HG03469 (cell line): Measurements from ENCODE around the gene MB.
"Not testable (repeated sequence)": the region's sequence is repeated elsewhere in the genome, so short reads cannot be mapped to it uniquely, and the experiment has no call there.

Source experiments
- ATAC-seq: cut with Tn5 transposase; IDR thresholded peaks from one replicate; pipeline ENCODE4 v1.9.1; 2021; ENCODE audit warnings: mild to moderate bottlenecking, moderate library complexity, moderate number of reproducible peaks; ENCODE audit not compliant: unreplicated experiment

MB gene

GRCh38 chr22:35617137-35617755, at the start of gene MB:
Gene MB, minus strand, starts transcription at chr22:35617329. Its CDS starts 72 bp downstream, at chr22:35617257.
- ATAC-seq, result no peak

- ATAC-seq, result not testable (repeated sequence)
These were observed 49.6 kb upstream of the MB start for GRCh38 chr22:35666699-35667098.

GRCh38 chr22:35664955-35665587, 47.9 kb upstream of the MB start:
- ATAC-seq, result no peak

- ATAC-seq, result no peak
These were observed 46.2 kb upstream of the MB start for GRCh38 chr22:35663371-35663770.

GRCh38 chr22:35662914-35663313, 45.8 kb upstream of the MB start:
- ATAC-seq, result no peak

- ATAC-seq, result no peak
These were observed 44.3 kb upstream of the MB start for GRCh38 chr22:35661464-35661863.

- ATAC-seq, result no peak
These were observed 43.4 kb upstream of the MB start for GRCh38 chr22:35660291-35661127.

- ATAC-seq, result no peak
These were observed 40.6 kb upstream of the MB start for GRCh38 chr22:35657571-35658312.

GRCh38 chr22:35656284-35656752, 39.2 kb upstream of the MB start:
- ATAC-seq, result no peak

- ATAC-seq, result no peak
These were observed 36.7 kb upstream of the MB start for GRCh38 chr22:35653824-35654223.

- no peak for ATAC-seq
These were observed 34.0 kb upstream of the MB start for GRCh38 chr22:35651085-35651484.

- no peak for ATAC-seq
These were observed 32.6 kb upstream of the MB start for GRCh38 chr22:35649636-35650250.

- ATAC-seq, result no peak
These were observed 32.0 kb upstream of the MB start for GRCh38 chr22:35649026-35649553.

GRCh38 chr22:35648066-35649025, 31.2 kb upstream of the MB start, which contains the start of gene APOL6:
Gene APOL6, plus strand, starts transcription at chr22:35648446. Its CDS starts 7,980 bp downstream, at chr22:35656426.
- ATAC-seq, result no peak

GRCh38 chr22:35645646-35646045, 28.5 kb upstream of the MB start:
- no peak for ATAC-seq

GRCh38 chr22:35643991-35644390, 26.9 kb upstream of the MB start:
- ATAC-seq, result no peak

GRCh38 chr22:35642305-35642741, 25.2 kb upstream of the MB start:
- no peak for ATAC-seq

GRCh38 chr22:35641494-35642120, 24.5 kb upstream of the MB start:
- no peak for ATAC-seq

- ATAC-seq, result no peak
These were observed 21.3 kb upstream of the MB start for GRCh38 chr22:35638410-35638809.
